HL-60/S4 (cell line): Measurements from ENCODE around the gene ZSCAN9.

Source experiments
- in situ Hi-C: fragments of 300-500 bp; cut with MboI; formaldehyde crosslinking; loops from 2 replicates; pipeline ENCODE4 v1.14.3; 2022; ENCODE audit warnings: low sequenced_read_pairs

Gene ZSCAN9

GRCh38 chr6:28225056-28225834 lies at the start of gene ZSCAN9:
Gene ZSCAN9, plus strand, starts transcription at chr6:28225275. Its CDS starts 1,810 bp downstream, at chr6:28227085.
- in situ Hi-C loops, result no loop called here

GRCh38 chr6:28176373-28176772 lies 48.7 kb upstream of the ZSCAN9 start:
- in situ Hi-C loops, result no loop called here

GRCh38 chr6:28182255-28182654 lies 42.8 kb upstream of the ZSCAN9 start:
- in situ Hi-C loops, result no loop called here

- in situ Hi-C loops, result no loop called here
Measured at GRCh38 chr6:28188111-28188979, 36.7 kb upstream of the ZSCAN9 start.

- in situ Hi-C loops, result no loop called here
Measured at GRCh38 chr6:28200020-28200419, 25.1 kb upstream of the ZSCAN9 start.

GRCh38 chr6:28203201-28203600 lies 21.9 kb upstream of the ZSCAN9 start:
- in situ Hi-C loops, result no loop called here

- in situ Hi-C loops, result no loop called here
Measured at GRCh38 chr6:28205879-28206278, 19.2 kb upstream of the ZSCAN9 start.

GRCh38 chr6:28206527-28206926 lies 18.5 kb upstream of the ZSCAN9 start:
- in situ Hi-C loops, result no loop called here

- in situ Hi-C loops, result no loop called here
Measured at GRCh38 chr6:28206928-28207509, 18.1 kb upstream of the ZSCAN9 start.

GRCh38 chr6:28207510-28208110 lies 17.5 kb upstream of the ZSCAN9 start:
- in situ Hi-C loops, result no loop called here

GRCh38 chr6:28208111-28208659 lies 16.9 kb upstream of the ZSCAN9 start:
- in situ Hi-C loops, result no loop called here

- in situ Hi-C loops, result no loop called here
Measured at GRCh38 chr6:28209753-28210535, 15.1 kb upstream of the ZSCAN9 start.

- in situ Hi-C loops, result no loop called here
Measured at GRCh38 chr6:28211840-28212509, 13.1 kb upstream of the ZSCAN9 start.

GRCh38 chr6:28212510-28213212 lies 12.4 kb upstream of the ZSCAN9 start:
- in situ Hi-C loops, result no loop called here

- in situ Hi-C loops, result no loop called here
Measured at GRCh38 chr6:28213213-28213523, 11.9 kb upstream of the ZSCAN9 start.

- in situ Hi-C loops, result no loop called here
Measured at GRCh38 chr6:28215425-28215824, 9.7 kb upstream of the ZSCAN9 start.

- in situ Hi-C loops, result no loop called here
Measured at GRCh38 chr6:28217890-28218289, 7.2 kb upstream of the ZSCAN9 start.

- in situ Hi-C loops, result no loop called here
Measured at GRCh38 chr6:28218312-28219248, 6.5 kb upstream of the ZSCAN9 start.
